A549 (cell line): ENCODE measurements around the gene LRRC14B.

Source experiments
- CBX8 ChIP-seq: fragments of 200-600 bp; sonication (generic); IDR thresholded peaks from 2 replicates; pipeline ENCODE4 v1.6.1; 2016
- CEBPB ChIP-seq, 2 experiments: fragments of >200 bp in 1 of 2; sonication (Bioruptor Twin) in 1 of 2; formaldehyde crosslinking in 1 of 2; IDR thresholded peaks; 2 replicates each; pipeline ENCODE4 v1.6.1; 2012 to 2016
- CHD2 ChIP-seq: fragments of 150-350 bp; IDR thresholded peaks from 2 replicates; pipeline ENCODE4 v1.6.1; 2014; ENCODE audit warnings: low read length; ENCODE audit not compliant: partially characterized antibody
- CTCF ChIP-seq: fragments of >200 bp; sonication (Bioruptor Twin); formaldehyde crosslinking; IDR thresholded peaks from 3 replicates; pipeline ENCODE4 v1.5.1; 2016
- POLR2A ChIP-seq: IDR thresholded peaks from 2 replicates; pipeline ENCODE4 v1.6.1; 2012; ENCODE audit warnings: mild to moderate bottlenecking, low read length
- TP53 ChIP-seq: fragments of 250-450 bp; sonication (Bioruptor Pico); IDR thresholded peaks from 2 replicates; pipeline ENCODE4 v1.5.0; 2021; ENCODE audit warnings: mild to moderate bottlenecking, moderate library complexity
- TF ChIP-seq, protein P1 (sequence below): IDR thresholded peaks from 2 replicates; pipeline ENCODE4 v1.6.1; 2012
- TF ChIP-seq, protein P2 (sequence below): fragments of 250-450 bp; sonication (Bioruptor Pico); IDR thresholded peaks from 2 replicates; pipeline ENCODE4 v1.5.0; 2021; ENCODE audit warnings: mild to moderate bottlenecking, moderate library complexity, borderline replicate concordance

- TF ChIP-seq CTCF: no peak
- no peak for TF ChIP-seq CEBPB (IDR thresholded peaks at IDR 0.05)
- TF ChIP-seq CBX8: no peak
- no peak for TF ChIP-seq CHD2
- no peak for TF ChIP-seq POLR2A
- no peak for TF ChIP-seq TP53 (CRISPR knock-in tag)
- TF ChIP-seq, protein P1, sequence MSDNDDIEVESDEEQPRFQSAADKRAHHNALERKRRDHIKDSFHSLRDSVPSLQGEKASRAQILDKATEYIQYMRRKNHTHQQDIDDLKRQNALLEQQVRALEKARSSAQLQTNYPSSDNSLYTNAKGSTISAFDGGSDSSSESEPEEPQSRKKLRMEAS: no peak
- TF ChIP-seq, protein P2, sequence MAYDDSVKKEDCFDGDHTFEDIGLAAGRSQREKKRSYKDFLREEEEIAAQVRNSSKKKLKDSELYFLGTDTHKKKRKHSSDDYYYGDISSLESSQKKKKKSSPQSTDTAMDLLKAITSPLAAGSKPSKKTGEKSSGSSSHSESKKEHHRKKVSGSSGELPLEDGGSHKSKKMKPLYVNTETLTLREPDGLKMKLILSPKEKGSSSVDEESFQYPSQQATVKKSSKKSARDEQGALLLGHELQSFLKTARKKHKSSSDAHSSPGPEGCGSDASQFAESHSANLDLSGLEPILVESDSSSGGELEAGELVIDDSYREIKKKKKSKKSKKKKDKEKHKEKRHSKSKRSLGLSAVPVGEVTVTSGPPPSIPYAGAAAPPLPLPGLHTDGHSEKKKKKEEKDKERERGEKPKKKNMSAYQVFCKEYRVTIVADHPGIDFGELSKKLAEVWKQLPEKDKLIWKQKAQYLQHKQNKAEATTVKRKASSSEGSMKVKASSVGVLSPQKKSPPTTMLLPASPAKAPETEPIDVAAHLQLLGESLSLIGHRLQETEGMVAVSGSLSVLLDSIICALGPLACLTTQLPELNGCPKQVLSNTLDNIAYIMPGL (CRISPR knock-in tag): no peak
Observed at GRCh38 chr5:203246-203930, 12.1 kb downstream of the LRRC14B start.
